ENCODE measurements around the gene UMOD.
"Not testable (repeated sequence)": the region's sequence is repeated elsewhere in the genome, so short reads cannot be mapped to it uniquely, and the experiment has no call there.

GRCh38 chr16:20312536-20313095, 39.9 kb downstream of the UMOD start:
- TF ChIP-seq POLR2AphosphoS5, POLR2A (IDR thresholded peaks at IDR 0.05; ENCODE audit: low read depth, low read length): not testable (repeated sequence)

Data from GM12891 (cell line).